NOMO-1 (cell line): ENCODE measurements around the gene SMAD5.

Experiments used
- DNase-seq, 2 experiments: peaks; one replicate each; lab custom pipeline; 2025; ENCODE audit not compliant: unreplicated experiment in 2 of 2; lab: John Stamatoyannopoulos, UW

The SMAD5 gene

DNA sequence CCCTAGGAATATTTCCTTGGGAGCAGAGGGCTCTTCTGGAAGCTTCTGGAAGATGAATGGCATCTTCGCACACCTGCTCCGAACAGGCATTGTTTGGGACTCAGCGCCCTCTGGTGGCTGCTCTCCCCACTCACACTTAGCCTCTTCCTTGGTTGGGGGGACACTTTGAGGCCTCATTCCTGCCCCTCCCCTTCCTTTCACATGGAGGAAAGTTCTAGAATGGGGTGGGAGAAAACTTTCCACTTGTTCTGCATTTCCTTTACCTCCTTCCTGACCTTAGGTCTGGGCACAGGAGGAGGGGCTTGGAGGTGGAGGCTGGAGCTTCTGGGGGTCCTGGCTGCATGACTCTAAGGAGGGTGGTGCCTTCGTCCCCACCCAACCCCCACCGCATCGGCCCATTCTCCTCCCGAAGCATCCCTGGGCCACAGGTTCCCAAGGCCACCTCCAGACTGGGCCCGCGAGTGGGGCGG is 79.6 kb downstream of the SMAD5 start:
- peak in 1 of 2 experiments; percentile 28 for DNase-seq

DNA sequence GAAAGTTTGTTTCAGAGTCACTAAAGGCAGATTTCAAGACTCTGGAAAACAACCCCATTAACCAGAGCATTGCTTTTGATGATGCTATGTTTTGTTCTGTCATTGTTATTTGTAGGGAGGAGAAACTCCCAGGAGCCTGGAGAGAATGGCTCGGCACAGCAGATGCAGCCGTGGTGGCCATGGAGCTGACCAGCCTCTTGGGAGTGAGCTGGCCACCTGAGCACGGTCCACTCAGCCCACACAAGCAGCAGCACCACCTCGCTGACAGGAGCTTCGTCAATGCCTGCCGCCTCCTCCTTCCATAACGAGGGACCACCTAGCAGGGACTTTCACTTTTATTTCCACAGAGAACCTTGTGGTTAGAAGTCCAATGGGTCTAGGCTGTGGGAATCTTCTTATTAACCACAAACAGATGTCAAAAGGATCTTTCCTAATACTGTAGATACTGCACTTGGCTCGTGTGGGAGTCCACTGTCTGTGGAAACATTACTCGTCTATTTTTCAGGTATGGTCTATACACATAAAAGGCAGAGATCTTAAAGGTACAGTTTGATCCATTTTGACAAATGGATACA is 81.4 kb downstream of the SMAD5 start:
- no peak for DNase-seq

DNA sequence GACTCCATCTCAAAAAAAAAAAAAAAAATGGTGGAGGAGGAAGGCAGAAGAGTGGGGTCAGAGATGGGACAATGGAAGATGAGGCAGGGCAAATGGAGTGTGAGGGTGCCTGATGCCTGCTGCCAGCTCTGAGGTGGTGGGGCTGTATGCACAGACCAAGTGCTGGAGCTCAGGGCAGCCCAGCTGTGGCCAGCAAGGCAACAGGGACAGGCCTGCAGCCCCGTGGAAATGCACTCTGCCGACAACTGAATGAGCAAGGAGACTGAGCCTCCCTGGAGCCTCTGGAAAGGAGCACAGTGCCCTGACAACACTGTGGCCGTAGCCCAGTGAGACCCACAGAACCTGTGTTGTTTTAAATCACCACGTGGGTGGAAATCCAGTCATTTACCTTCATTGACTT is 83.2 kb downstream of the SMAD5 start:
- no peak for DNase-seq

DNA sequence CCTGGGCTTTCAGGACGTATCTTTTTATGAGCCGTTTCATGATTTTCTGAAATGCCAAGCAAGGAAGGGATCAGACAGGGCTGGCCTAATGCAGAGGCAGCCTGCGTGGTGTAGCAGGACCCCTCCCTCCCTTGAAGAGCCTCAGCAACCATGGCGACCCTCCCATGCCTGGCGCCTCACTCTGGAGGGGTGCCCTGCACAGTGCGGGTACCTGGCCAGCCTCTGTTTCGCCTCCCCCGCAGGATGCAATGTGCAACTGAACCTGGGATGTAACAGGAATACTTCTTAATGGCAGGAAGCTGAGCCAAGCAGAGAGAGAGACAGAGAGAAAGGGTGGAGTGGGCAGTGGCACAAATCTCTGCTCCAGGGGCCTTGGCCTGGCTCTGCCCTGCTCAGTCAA is 83.6 kb downstream of the SMAD5 start:
- DNase-seq = no peak

DNA sequence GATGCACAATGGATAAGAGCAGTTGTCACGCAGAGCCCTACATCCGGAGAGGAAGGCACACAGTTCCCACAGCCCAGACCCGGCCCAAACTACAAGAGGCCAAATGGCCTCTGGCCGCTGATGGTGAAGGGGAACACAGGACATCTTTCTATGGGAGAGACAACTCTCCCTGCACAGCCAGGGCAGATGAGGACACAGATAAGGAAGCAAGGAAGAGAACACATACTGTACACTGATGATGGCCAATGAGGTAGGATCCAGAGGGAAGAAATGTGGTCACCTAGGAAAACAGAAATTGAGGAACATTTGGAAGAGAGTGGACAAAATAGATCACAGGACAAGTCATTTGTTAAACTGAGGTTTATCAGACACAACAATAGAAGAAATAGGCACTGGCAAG is 88.7 kb downstream of the SMAD5 start:
- DNase-seq = no peak

DNA sequence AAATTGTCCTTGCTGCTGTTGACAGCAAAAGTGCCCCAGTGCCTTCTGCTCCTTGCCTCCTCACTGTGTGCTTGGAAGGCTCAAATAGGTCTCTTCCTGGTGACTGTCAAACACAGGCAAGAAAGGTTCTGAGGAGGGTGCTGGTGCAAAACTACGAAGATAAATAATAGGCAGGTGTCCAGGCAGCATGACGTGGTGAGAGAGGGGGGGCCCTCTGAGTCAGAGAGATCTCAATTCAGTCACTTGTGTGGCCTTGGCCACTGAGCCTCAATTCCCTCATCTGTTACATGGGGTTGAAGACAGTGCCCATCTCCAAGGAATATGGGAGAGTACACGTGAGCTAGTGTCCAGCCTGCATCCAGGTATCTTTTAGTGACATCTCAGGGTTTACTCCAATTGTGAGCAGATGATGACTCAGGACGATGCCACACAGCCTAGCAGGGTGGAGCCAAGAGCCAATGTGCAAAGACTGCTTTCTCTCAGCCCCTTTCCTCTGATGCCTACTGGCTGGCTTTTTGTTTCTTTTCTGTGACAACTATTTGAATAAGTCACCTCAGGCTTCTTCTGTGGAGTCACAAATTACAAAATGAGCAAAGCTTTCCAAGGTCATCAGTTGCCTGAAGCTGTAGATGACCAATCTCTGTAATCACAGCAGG is 90.1 kb downstream of the SMAD5 start:
- DNase-seq = no peak

DNA sequence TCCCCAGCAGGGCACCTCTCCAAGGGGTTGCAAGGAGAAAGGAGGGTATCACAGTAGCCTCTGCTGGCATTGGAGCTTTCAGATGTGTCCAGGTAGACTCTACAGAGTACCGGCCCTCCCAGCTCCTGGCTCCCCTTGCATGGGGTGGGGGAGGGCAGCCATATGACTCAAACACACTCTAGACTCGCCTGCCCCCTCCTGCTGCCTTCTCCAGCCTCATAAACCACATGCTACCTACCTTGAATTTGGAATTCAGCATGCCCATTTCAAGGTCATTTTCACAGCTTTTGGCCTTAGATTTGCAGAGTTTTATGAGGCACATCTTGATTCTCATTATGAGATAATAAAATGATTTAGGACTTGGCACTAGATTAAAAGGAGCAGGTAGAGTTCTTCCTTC is 93.2 kb downstream of the SMAD5 start:
- DNase-seq = no peak

DNA sequence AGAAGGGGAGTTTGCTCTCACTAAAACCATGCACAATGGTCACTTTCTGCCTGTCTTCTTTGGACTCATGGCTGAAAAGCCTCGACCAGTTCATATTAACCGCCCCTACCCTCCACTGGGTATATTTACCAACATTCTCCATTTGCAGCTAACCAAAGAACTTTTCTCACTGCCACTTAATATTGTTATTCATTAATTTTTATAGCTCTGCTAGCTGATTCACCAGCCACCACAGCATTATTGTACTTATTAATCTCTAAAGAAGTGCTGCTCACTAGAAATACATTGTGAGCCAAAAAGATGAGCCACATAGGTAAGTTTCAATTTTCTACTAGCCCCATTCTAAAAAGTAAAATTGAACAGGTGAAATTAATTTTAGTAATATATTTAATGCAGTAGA is 93.8 kb downstream of the SMAD5 start:
- DNase-seq = no peak

DNA sequence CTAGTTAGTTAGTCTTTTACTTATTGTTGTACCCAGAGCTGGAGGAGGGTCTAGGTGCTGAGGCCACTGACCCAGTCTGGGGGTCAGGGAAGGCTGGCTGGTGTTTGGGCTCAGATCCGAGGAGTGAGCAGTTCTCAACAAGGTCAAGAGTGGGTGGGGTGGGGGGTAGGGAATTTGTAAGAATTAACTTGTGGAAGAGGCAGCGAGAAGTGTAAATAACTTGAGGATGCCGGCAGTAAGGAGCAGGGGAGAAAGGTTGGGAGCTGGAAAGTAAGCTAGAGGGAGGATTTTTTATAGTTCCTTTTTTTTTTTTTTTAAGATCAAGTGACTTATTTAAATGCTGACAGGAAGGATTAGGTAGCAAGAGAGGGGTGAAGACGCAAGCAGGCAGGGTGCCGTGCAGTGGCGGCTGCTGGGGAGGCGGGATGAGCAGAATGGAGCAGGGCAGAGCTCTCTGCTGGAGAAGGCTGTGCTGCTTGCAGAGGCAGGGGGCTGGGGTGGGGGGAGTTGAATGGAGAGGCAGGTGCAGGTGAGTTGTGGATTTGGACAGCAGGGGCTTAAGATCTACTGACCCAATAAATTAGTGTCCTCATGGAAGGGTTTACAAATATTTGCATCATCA is 95.6 kb downstream of the SMAD5 start:
- no peak for DNase-seq

DNA sequence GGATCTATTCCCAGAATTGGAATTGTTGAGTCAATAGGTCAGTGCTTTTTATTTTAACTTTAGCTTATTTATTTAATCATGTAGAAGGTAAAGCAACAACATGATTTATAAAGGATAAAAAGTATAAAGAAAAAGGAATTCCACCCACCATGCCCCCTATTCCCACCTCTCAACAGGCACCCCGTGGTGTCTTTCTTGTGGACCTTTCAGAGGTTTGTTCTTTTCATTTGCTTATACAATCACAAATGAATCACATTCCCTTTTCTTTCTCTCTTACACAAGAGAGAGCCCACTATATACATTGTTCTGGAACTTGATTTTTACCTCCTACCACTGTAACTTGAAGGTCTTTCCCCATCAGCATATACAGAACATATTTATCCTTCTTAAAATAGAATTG is 97.5 kb downstream of the SMAD5 start:
- no peak for DNase-seq

DNA sequence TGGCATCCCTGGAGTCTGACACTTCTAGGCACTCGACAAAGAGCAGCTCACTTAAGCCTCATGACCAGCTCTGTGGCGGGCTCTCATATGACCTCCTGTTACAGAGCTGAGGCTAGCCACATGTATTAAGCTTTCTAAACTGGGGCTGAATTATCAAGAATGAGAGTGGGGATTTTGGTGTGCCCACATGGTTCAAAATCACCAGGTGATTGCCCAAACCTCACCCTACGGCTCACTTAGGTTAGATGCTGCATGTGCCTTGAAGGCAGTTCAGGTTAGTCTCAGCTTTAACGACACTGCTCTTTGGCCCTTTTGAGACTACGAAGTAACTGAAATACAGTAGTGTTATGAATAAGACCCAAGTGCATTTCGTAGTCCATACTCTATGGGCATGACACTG is 99.7 kb downstream of the SMAD5 start:
- DNase-seq = no peak
